Measurements from ENCODE around the gene DEPP1.

The DEPP1 gene

DNA sequence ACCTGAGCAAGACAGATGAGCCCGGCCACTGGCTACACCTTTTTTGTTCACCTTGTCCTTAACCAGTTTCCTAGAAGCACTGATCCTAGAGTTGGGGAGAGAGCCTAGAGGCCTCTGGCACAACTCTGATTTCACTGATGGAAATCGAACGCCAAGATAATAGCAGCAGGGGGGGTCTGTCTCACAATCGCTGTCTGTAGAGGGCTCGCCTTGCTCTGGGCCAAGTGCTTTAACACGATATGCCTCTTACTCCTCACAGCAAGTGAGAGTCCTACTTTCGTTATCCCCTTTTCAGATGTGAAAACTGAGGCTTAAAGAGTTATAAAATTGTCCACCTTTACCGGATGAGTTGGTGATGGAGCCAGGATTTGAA, 18.5 kb downstream of the DEPP1 start:
- DNase-seq (ENCODE audit: low read depth), result no peak
- peak overlapping the region; percentile 86 for H3K4me3 ChIP-seq (ENCODE audit: low read depth, low read length)

GRCh38 chr10:44959247-44960087, 19.1 kb downstream of the DEPP1 start, which contains the start of gene RASSF4:
Gene RASSF4, plus strand, starts transcription at chr10:44959802. Its CDS starts 10,401 bp downstream, at chr10:44970203.
- DNase-seq (ENCODE audit: low read depth), result peak; percentile 94
- TF ChIP-seq MAX (IDR thresholded peaks at IDR 0.05; ENCODE audit: low read depth, low read length), result no peak
- TF ChIP-seq MYC (IDR thresholded peaks at IDR 0.05; ENCODE audit: low read depth, low read length), result no peak
- no peak for TF ChIP-seq CTCF (IDR thresholded peaks at IDR 0.05; ENCODE audit: low read depth, low read length)
- TF ChIP-seq POLR2A (IDR thresholded peaks at IDR 0.05; ENCODE audit: extremely low read depth, insufficient read length), result peak; percentile 73

More for the DNA sequence above, 18.5 kb downstream of the DEPP1 start:
- TF ChIP-seq MAX (IDR thresholded peaks at IDR 0.05; ENCODE audit: low read depth, low read length), result no peak

GRCh38 chr10:44958898-44959246, 19.7 kb downstream of the DEPP1 start:
- H3K4me3 ChIP-seq (ENCODE audit: low read depth, low read length), result peak overlapping the region; percentile 81
- DNase-seq (ENCODE audit: low read depth), result no peak
- TF ChIP-seq POLR2A (IDR thresholded peaks at IDR 0.05; ENCODE audit: extremely low read depth, insufficient read length) (no peak), MYC (IDR thresholded peaks at IDR 0.05; ENCODE audit: low read depth, low read length) (no peak), CTCF (IDR thresholded peaks at IDR 0.05; ENCODE audit: low read depth, low read length) (no peak), MAX (IDR thresholded peaks at IDR 0.05; ENCODE audit: low read depth, low read length) (no peak)

More at GRCh38 chr10:44959247-44960087, 19.1 kb downstream of the DEPP1 start, which contains the start of gene RASSF4:
- H3K4me3 ChIP-seq (ENCODE audit: low read depth, low read length), result peak within 1 kb of the TSS; percentile 86

- H3K4me3 ChIP-seq (ENCODE audit: low read depth, low read length), result peak overlapping the region; percentile 81
- TF ChIP-seq CTCF (IDR thresholded peaks at IDR 0.05; ENCODE audit: low read depth, low read length) (no peak), MYC (IDR thresholded peaks at IDR 0.05; ENCODE audit: low read depth, low read length) (no peak), MAX (IDR thresholded peaks at IDR 0.05; ENCODE audit: low read depth, low read length) (no peak), POLR2A (IDR thresholded peaks at IDR 0.05; ENCODE audit: extremely low read depth, insufficient read length) (no peak)
- no peak for DNase-seq (ENCODE audit: low read depth)
Observed at GRCh38 chr10:44958196-44958897, 20.3 kb downstream of the DEPP1 start.

- H3K4me3 ChIP-seq (ENCODE audit: low read depth, low read length), result no peak overlapping the region
- DNase-seq (ENCODE audit: low read depth), result no peak
- TF ChIP-seq MAX (IDR thresholded peaks at IDR 0.05; ENCODE audit: low read depth, low read length) (no peak), MYC (IDR thresholded peaks at IDR 0.05; ENCODE audit: low read depth, low read length) (no peak), POLR2A (IDR thresholded peaks at IDR 0.05; ENCODE audit: extremely low read depth, insufficient read length) (no peak), CTCF (IDR thresholded peaks at IDR 0.05; ENCODE audit: low read depth, low read length) (no peak)
Observed at GRCh38 chr10:44956717-44957706, 21.6 kb downstream of the DEPP1 start.
